NCI-H2227 treated with DMSO at 0.1 percent for 48 hours (cell line): ENCODE results near the gene CACNA2D3.

Experiments used
- DNase-seq: peaks from one replicate; lab custom pipeline; 2025; lab: John Stamatoyannopoulos, UW

The CACNA2D3 gene

DNA sequence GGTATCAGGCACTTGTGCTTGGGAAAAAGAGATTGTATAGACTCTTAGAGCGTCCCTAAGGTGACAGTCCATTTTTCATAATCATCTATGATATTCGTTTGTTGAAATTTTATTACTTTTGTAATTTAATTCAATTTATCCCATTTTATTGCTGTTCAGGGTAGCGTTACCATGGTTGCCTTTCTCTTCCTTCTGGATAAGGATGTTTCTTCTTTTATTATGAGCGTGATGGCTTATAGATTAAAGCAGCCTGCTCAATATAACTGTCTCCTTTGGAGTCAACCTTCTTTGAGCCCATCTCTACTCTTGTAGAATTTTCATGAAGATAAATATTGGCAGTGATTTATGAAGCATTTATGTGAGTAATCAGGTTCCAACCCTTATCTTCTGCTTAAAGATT is 623.5 kb downstream of the CACNA2D3 start:
- DNase-seq, result no peak

GRCh38 chr3:54746722-54747121 is 624.4 kb downstream of the CACNA2D3 start:
- no peak for DNase-seq

GRCh38 chr3:54755756-54756155 is 633.4 kb downstream of the CACNA2D3 start:
- no peak for DNase-seq

GRCh38 chr3:54756330-54756731 is 634.0 kb downstream of the CACNA2D3 start:
- DNase-seq, result no peak

DNA sequence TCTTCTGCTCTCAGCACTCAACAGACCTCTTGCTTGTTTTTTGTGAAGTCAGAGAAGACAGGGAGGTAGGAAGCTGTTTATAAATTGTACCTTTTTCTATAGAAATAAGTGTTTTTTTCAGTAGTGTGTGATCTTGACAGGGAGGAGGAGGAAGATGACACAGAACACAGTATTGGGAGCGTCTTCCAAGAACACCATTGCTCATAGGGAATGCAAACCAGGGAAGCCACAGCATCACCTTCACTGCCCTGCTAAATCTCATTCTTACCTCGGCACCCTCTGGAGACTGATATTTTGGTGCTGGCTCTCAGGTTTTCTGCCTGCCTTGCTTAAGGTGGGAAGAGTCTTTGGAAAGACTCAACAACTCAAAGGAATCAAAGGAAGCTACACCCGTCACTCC is 636.1 kb downstream of the CACNA2D3 start:
- no peak for DNase-seq

DNA sequence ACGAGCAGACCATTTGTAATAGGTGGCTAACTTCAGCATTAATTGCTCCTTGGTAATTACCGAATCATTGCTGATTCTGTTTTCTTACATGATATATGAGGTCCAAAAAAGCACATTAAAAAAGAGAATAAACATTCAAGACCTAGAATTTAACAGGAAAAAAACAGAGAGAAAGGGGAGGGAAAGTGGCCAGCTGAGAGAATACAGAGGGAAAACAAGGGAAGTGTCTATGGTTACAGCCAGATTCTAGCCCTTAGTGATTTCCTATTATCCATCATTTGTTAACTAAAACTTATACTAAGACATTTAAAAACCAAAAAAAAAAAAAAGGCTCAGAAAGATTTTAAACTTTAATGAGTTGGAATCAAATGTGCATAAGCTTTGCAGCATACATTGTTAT is 636.8 kb downstream of the CACNA2D3 start:
- no peak for DNase-seq

DNA sequence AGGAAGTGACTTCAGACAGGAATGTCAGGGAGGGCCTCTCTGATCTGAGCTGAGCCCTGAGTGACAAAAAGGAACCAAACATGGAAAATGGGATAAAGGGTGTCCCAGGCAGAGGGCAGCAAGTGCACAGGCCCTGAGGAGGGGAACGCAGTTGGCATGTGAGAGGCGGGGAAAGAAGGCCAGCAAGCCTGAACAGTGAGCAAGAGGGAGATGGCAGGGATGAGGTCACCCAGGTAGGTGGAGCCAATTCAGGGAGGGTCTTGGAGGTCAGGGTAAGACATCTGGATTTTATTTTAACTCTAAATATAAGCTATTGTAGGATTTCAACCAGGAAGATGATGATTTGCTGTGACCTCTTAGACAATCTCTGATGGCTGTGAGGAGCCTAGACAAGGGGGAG is 637.8 kb downstream of the CACNA2D3 start:
- DNase-seq, result no peak

- no peak for DNase-seq
These were observed 639.3 kb downstream of the CACNA2D3 start for GRCh38 chr3:54761637-54762036.

GRCh38 chr3:54764911-54765310 is 642.6 kb downstream of the CACNA2D3 start:
- no peak for DNase-seq

DNA sequence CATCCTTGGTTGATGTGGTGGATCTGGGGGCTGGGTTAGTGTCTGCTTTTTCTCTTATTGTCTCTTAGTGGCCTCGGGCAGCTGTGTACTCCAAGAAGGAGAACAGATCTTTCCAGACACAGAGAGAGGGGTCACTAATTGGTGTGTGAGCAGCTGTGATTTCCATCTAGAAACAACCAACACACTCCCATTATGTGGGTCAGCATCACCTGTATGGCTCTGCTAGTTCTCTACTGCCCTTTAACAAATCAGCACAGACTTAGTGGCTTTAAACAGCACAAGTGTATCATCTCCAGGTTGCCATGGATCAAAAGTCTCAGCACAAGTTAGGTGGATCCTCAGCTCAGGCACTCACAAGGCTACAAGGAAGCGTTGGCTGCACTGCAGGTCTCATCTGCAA is 648.7 kb downstream of the CACNA2D3 start:
- no peak for DNase-seq

GRCh38 chr3:54772051-54772450 is 649.7 kb downstream of the CACNA2D3 start:
- no peak for DNase-seq

- DNase-seq, result no peak
These were observed 650.4 kb downstream of the CACNA2D3 start for GRCh38 chr3:54772746-54773145.

DNA sequence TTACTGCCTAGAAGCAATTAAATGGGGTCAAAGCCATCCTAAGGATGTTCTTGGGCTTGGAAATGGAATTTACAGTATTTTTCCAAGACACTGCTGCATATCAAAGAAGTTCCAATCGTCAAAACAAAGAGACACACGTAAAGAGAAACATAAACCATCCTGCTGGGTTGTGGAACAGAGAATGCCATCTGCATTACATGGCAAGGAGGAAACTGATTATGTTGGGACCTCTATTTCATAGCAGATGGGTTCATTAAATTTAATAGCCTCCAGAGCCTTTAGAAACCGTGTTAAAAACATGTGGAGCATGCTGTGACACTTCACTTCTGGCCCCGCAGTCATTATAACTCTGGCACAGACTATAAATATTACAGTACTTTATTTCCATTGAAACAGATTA is 650.9 kb downstream of the CACNA2D3 start:
- no peak for DNase-seq

DNA sequence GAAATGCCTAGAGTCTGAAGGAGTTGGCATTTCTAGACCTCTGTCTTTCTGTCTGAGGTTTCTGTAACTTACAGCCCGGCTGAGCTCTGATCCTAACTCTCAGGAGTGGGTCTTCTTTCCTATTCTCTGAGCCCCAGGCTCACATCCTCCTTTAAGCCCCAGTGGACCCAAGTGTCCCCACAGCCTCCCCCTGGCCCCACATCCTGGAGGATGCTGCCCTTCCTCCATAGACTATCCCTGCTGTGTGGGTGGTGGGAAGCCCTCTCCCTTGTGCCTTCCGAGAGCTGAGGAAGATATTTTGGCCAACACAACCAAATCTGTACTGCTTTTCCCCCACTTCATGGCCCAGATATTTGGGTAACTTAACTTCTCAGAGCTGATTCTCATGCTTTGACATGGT is 654.2 kb downstream of the CACNA2D3 start:
- no peak for DNase-seq

- DNase-seq, result no peak
These were observed 654.8 kb downstream of the CACNA2D3 start for GRCh38 chr3:54777141-54777540.

GRCh38 chr3:54780336-54780735 is 658.0 kb downstream of the CACNA2D3 start:
- no peak for DNase-seq

- DNase-seq, result no peak
These were observed 659.4 kb downstream of the CACNA2D3 start for GRCh38 chr3:54781728-54782127.

GRCh38 chr3:54783611-54784010 is 661.3 kb downstream of the CACNA2D3 start:
- DNase-seq, result no peak

GRCh38 chr3:54784021-54784420 is 661.7 kb downstream of the CACNA2D3 start:
- no peak for DNase-seq

GRCh38 chr3:54785976-54786375 is 663.6 kb downstream of the CACNA2D3 start:
- DNase-seq, result no peak

- DNase-seq, result no peak
These were observed 667.7 kb downstream of the CACNA2D3 start for GRCh38 chr3:54790051-54790450.

DNA sequence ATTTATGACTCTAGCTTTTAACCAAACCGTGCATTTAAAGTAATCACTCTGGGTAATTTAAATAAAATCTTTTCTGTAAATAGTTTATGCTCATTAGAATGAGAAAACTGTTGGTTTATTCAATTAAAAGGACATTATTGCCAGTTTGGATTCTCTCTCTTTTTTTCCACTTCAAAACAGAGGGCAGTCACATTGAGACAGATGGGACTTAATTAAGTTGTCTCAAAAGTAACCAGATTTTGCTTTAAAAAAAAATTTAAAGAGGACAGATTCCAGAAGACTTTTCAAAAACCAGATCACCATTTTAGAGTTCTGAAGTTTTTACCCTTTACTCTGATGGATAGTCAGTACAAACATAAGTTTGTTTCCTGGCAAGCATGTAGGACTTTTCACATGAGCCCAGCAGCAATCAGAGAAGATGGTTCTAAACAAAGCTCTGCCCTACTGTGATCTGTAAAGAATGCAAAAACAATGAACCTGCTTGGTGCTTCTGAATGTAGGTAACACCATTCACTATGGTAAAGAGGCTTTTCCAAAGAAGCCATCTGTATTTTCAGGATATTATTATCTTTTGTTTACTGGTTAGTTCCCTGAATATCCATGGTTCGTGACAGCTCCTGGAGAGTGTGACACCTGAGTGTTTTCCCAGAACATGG is 669.3 kb downstream of the CACNA2D3 start:
- no peak for DNase-seq

DNA sequence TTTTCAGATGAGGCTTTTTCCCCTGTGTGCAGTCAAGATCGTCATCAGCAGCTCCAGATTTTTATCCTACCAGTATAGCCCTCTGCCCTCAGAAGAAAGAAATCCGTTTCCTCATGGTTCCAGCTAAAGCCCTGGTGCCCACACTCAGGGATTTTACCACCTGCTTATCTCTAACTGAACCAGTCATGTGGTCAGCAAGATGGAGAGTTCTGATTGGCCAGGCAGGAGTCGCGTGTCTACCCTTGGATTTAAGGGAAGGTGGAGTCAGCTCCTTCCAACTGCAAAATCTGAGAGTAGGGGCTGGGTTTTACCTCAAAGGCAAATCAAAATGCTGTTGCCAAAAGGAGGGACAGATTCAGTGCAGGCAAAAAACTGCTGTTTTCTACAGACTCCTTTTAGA is 670.2 kb downstream of the CACNA2D3 start:
- no peak for DNase-seq

- no peak for DNase-seq
These were observed 670.8 kb downstream of the CACNA2D3 start for GRCh38 chr3:54793171-54793570.

GRCh38 chr3:54797111-54797510 is 674.8 kb downstream of the CACNA2D3 start:
- no peak for DNase-seq
